GM23338 (cell line): ENCODE measurements around the gene WDR35. TPM values are rescaled to one million over a fixed set of nuclear protein-coding genes. Genes with fewer than 3 reads are reported as not detected.
A peak's percentile ranks its signal among the peaks of the same experiment; 100 is the strongest.

Experiments
- ATAC-seq: fragments of 200-7000 bp; cut with Tn5 transposase; 3 replicates; pipeline ENCODE4 v1.9.1; 2020
- DNase-seq: peaks from one replicate; pipeline ENCODE4 v3.0.0-alpha.2; 2015; ENCODE audit warnings: low spot score
- H2AFZ ChIP-seq: fragments of 200-600 bp; sonication (generic); 2 replicates; pipeline ENCODE4 v1.8.0; 2016; ENCODE audit warnings: antibody characterized with exemption, mild to moderate bottlenecking, moderate library complexity
- H3F3A ChIP-seq: fragments of 200-600 bp; sonication (generic); replicated peaks from 2 replicates; pipeline ENCODE4 v1.8.0; 2017; ENCODE audit warnings: antibody characterized with exemption, mixed run types, low read depth
- H3K27ac ChIP-seq: fragments of 200-600 bp; sonication (generic); 2 replicates; pipeline ENCODE4 v1.6.1; 2016; ENCODE audit warnings: low read depth
- H3K27me3 ChIP-seq: fragments of 200-600 bp; sonication (generic); 2 replicates; pipeline ENCODE4 v1.8.0; 2016; ENCODE audit warnings: mild to moderate bottlenecking, mixed run types, moderate library complexity; ENCODE audit not compliant: insufficient read depth
- H3K36me3 ChIP-seq: fragments of 200-600 bp; sonication (generic); 2 replicates; pipeline ENCODE4 v1.8.0; 2016; ENCODE audit warnings: mild to moderate bottlenecking; ENCODE audit not compliant: insufficient read depth
- H3K4me1 ChIP-seq: fragments of 200-600 bp; sonication (generic); 2 replicates; pipeline ENCODE4 v1.8.0; 2016; ENCODE audit warnings: mild to moderate bottlenecking, moderate library complexity; ENCODE audit not compliant: insufficient read depth
- H3K4me2 ChIP-seq: fragments of 200-600 bp; sonication (generic); 2 replicates; pipeline ENCODE4 v1.7.1; 2017; ENCODE audit warnings: mixed run types
- H3K4me3 ChIP-seq: fragments of 200-600 bp; sonication (generic); 2 replicates; pipeline ENCODE4 v1.6.1; 2016; ENCODE audit warnings: mixed run types
- H3K79me2 ChIP-seq: fragments of 200-600 bp; sonication (generic); replicated peaks from 2 replicates; pipeline ENCODE4 v1.8.0; 2017; ENCODE audit warnings: mild to moderate bottlenecking; ENCODE audit not compliant: insufficient read depth
- H3K9me2 ChIP-seq: fragments of 200-600 bp; sonication (generic); 2 replicates; pipeline ENCODE4 v1.8.0; 2017; ENCODE audit not compliant: insufficient read depth
- H4K20me1 ChIP-seq: fragments of 200-600 bp; sonication (generic); replicated peaks from 2 replicates; pipeline ENCODE4 v1.8.0; 2017; ENCODE audit warnings: mild to moderate bottlenecking; ENCODE audit not compliant: insufficient read depth
- H3K27ac Mint-ChIP-seq: 2 replicates; pipeline ENCODE4 v1.8.0; 2020; ENCODE audit warnings: inconsistent platforms, mild to moderate bottlenecking, moderate library complexity, mixed read lengths
- H3K27me3 Mint-ChIP-seq: 3 replicates; pipeline ENCODE4 v1.8.0; 2022; ENCODE audit warnings: low read depth, mild to moderate bottlenecking, moderate library complexity, mixed read lengths, inconsistent platforms; ENCODE audit not compliant: insufficient read depth, poor library complexity
- H3K36me3 Mint-ChIP-seq: 3 replicates; pipeline ENCODE4 v1.8.0; 2021; ENCODE audit warnings: low read depth, mild to moderate bottlenecking, inconsistent platforms, moderate library complexity, mixed read lengths
- H3K4me1 Mint-ChIP-seq: 3 replicates; pipeline ENCODE4 v1.8.0; 2020; ENCODE audit warnings: mild to moderate bottlenecking, inconsistent platforms, mixed read lengths
- H3K4me3 Mint-ChIP-seq: 3 replicates; pipeline ENCODE4 v1.8.0; 2021; ENCODE audit warnings: moderate library complexity, mild to moderate bottlenecking, inconsistent platforms, mixed read lengths
- H3K9me3 Mint-ChIP-seq: 3 replicates; pipeline ENCODE4 v1.8.0; 2020; ENCODE audit warnings: moderate library complexity, mild to moderate bottlenecking, inconsistent platforms, mixed read lengths
- CREB1 ChIP-seq: fragments of 250-450 bp; sonication (Bioruptor Pico); IDR thresholded peaks from 2 replicates; pipeline ENCODE4 v1.5.0; 2020; ENCODE audit warnings: low read depth, mild to moderate bottlenecking, moderate library complexity
- EZH2 ChIP-seq: fragments of 200-600 bp; sonication (generic); IDR thresholded peaks from one replicate; pipeline ENCODE4 v1.8.0; 2017; ENCODE audit warnings: antibody characterized with exemption, mild to moderate bottlenecking, low read depth; ENCODE audit not compliant: unreplicated experiment
- EZH2phosphoT487 ChIP-seq: fragments of 200-600 bp; sonication (generic); IDR thresholded peaks from one replicate; pipeline ENCODE4 v1.8.1; 2018; ENCODE audit warnings: antibody characterized with exemption; ENCODE audit not compliant: unreplicated experiment
- JUNB ChIP-seq: IDR thresholded peaks from one replicate; pipeline ENCODE4 v1.6.1; 2016; ENCODE audit warnings: antibody characterized with exemption; ENCODE audit not compliant: unreplicated experiment
- NANOG ChIP-seq: IDR thresholded peaks from 2 replicates; pipeline ENCODE4 v1.6.1; 2016; ENCODE audit warnings: antibody characterized with exemption, borderline replicate concordance
- POLR2AphosphoS5 ChIP-seq: IDR thresholded peaks from 2 replicates; pipeline ENCODE4 v1.6.1; 2016; ENCODE audit warnings: antibody characterized with exemption, low read depth
- STAT1 ChIP-seq: IDR thresholded peaks from one replicate; pipeline ENCODE4 v1.6.1; 2016; ENCODE audit warnings: antibody characterized with exemption; ENCODE audit not compliant: unreplicated experiment
- ZNF114 ChIP-seq: fragments of 250-450 bp; sonication (Bioruptor Pico); IDR thresholded peaks from 2 replicates; pipeline ENCODE4 v1.5.0; 2020; ENCODE audit warnings: mild to moderate bottlenecking, moderate library complexity
- ZNF331 ChIP-seq: fragments of 250-450 bp; sonication (Bioruptor Pico); IDR thresholded peaks from 2 replicates; pipeline ENCODE4 v1.5.0; 2020; ENCODE audit warnings: low read depth, mild to moderate bottlenecking, moderate library complexity
- polyA plus RNA-seq: library from polyadenylated mRNA; unstranded; fragments of >200 nt; fragmentation: Nextera tagmentation; extraction: Ambion mirVana; gene quantifications from 2 replicates; pipeline ENCODE4 v1.2.1, GENCODE V29; 2016
- total RNA-seq: library from RNA; depleted of rRNA; stranded (reverse); fragments of >200 nt; shearing (Covaris generic); gene quantifications from 2 replicates; pipeline ENCODE4 v1.2.3, GENCODE V29; 2014
- TF ChIP-seq, protein P1 (sequence below): IDR thresholded peaks from 2 replicates; pipeline ENCODE4 v1.6.1; 2016; ENCODE audit warnings: antibody characterized with exemption
- TF ChIP-seq, protein P2 (sequence below), 2 experiments: fragments of 200-600 bp in 1 of 2; sonication (generic) in 1 of 2; conservative IDR thresholded peaks; 2 replicates each; pipeline versions ENCODE4 v1.5.1 to v1.6.1; 2016 to 2017; ENCODE audit warnings: antibody characterized with exemption in 2 of 2, low read depth in 2 of 2, mild to moderate bottlenecking in 2 of 2, moderate library complexity in 1 of 2
- TF ChIP-seq, protein P3 (sequence below): fragments of 250-450 bp; sonication (Bioruptor Pico); IDR thresholded peaks from 2 replicates; pipeline ENCODE4 v1.5.0; 2020; ENCODE audit warnings: mild to moderate bottlenecking, moderate library complexity

The WDR35 gene
- total and polyA plus RNA-seq, 2 experiments from 2014 or later = 5.3 to 20.0 TPM

DNA sequence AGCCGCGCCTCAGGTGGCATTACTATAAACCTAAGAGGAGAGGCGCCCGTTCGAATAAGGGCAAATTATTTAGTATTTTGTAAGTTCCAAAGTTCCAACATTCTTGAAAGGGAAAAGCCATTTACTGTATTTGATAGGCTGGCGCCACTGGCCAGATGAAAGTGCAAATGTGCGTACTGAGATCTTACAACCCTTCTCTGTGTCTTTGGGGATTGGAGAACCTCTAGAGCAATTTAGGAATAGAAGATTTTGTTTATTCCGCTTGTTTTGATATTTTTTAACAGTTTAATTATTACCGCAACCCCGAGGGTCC lies 467 bp upstream of the WDR35 start:
- Histone ChIP-seq H3F3A (peaks cover 7% of the 10 kb centered on the region), H3K36me3 (0 out of 2 replicates have a peak, but pooled peaks cover 4% of the 10 kb centered on the region), H3K4me3 (peak overlapping the region; percentile 88), H3K79me2 (peaks cover 39% of the 10 kb centered on the region), H2AFZ (peak overlapping the region; percentile 44; the same call in 1 of the 2 replicates), H3K4me1 (peaks cover 18% of the 10 kb centered on the region), H3K27me3 (no peaks in the 10 kb centered on the region), H3K9me2 (no peaks in the 10 kb centered on the region), H3K4me2 (peak overlapping the region; percentile 83), H4K20me1 (no peaks in the 10 kb centered on the region), H3K27ac (peak overlapping the region; percentile 72)
- peaks cover 5% of the 10 kb centered on the region for H3K27me3 Mint-ChIP-seq
- H3K9me3 Mint-ChIP-seq = no peaks in the 10 kb centered on the region
- H3K27ac Mint-ChIP-seq = peak overlapping the region; percentile 96
- no peak for TF ChIP-seq JUNB
- TF ChIP-seq EZH2 = no peak
- TF ChIP-seq EZH2phosphoT487 = no peak
- TF ChIP-seq CREB1 (CRISPR knock-in tag) = no peak
- TF ChIP-seq STAT1 = no peak
- no peak for TF ChIP-seq NANOG
- no peak for TF ChIP-seq ZNF114 (CRISPR knock-in tag)
- no peak for TF ChIP-seq ZNF331
- no peak for TF ChIP-seq POLR2AphosphoS5
- TF ChIP-seq, protein P1, sequence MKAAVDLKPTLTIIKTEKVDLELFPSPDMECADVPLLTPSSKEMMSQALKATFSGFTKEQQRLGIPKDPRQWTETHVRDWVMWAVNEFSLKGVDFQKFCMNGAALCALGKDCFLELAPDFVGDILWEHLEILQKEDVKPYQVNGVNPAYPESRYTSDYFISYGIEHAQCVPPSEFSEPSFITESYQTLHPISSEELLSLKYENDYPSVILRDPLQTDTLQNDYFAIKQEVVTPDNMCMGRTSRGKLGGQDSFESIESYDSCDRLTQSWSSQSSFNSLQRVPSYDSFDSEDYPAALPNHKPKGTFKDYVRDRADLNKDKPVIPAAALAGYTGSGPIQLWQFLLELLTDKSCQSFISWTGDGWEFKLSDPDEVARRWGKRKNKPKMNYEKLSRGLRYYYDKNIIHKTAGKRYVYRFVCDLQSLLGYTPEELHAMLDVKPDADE = no peak
- TF ChIP-seq, protein P2, sequence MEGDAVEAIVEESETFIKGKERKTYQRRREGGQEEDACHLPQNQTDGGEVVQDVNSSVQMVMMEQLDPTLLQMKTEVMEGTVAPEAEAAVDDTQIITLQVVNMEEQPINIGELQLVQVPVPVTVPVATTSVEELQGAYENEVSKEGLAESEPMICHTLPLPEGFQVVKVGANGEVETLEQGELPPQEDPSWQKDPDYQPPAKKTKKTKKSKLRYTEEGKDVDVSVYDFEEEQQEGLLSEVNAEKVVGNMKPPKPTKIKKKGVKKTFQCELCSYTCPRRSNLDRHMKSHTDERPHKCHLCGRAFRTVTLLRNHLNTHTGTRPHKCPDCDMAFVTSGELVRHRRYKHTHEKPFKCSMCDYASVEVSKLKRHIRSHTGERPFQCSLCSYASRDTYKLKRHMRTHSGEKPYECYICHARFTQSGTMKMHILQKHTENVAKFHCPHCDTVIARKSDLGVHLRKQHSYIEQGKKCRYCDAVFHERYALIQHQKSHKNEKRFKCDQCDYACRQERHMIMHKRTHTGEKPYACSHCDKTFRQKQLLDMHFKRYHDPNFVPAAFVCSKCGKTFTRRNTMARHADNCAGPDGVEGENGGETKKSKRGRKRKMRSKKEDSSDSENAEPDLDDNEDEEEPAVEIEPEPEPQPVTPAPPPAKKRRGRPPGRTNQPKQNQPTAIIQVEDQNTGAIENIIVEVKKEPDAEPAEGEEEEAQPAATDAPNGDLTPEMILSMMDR (conservative IDR thresholded peaks at IDR 0.05; ENCODE audit: low read depth in 2 of 2) = no peak
- H3K4me3 Mint-ChIP-seq = peak overlapping the region; percentile 94
- ATAC-seq (no peak), DNase-seq (no peak)
- H3K36me3 Mint-ChIP-seq = peaks cover 16% of the 10 kb centered on the region
- peaks cover 22% of the 10 kb centered on the region for H3K4me1 Mint-ChIP-seq

DNA sequence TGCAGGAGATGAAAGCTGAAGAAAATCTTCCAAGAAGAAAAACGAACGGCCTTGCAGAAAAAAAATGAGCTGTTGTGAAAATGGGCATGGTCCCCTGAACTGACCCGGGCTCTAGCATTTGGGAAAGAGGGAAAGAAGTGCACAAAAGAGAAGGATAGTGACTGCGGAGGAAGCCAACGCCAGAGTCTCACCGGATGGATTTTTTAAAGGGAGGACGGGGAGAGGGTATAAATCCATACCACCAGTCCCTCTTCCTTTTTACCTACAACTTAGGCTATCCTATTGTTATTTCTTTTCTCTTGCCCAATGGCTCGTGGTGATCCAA lies 601 bp downstream of the WDR35 start:
- Histone ChIP-seq H3F3A (peaks cover 7% of the 10 kb centered on the region), H2AFZ (peak overlapping the region; percentile 96), H3K36me3 (0 out of 2 replicates have a peak, but pooled peaks cover 4% of the 10 kb centered on the region), H3K4me3 (peak overlapping the region; percentile 88), H3K79me2 (peaks cover 44% of the 10 kb centered on the region), H3K9me2 (no peaks in the 10 kb centered on the region), H3K27me3 (no peaks in the 10 kb centered on the region), H3K4me1 (peaks cover 18% of the 10 kb centered on the region), H3K4me2 (peak overlapping the region; percentile 83), H3K27ac (peak overlapping the region; percentile 83), H4K20me1 (no peaks in the 10 kb centered on the region)
- peak; percentile 4 for ATAC-seq
- H3K27me3 Mint-ChIP-seq = peaks cover 7% of the 10 kb centered on the region
- H3K27ac Mint-ChIP-seq = peak overlapping the region; percentile 82
- TF ChIP-seq CREB1 (CRISPR knock-in tag) = no peak
- TF ChIP-seq, protein P3, sequence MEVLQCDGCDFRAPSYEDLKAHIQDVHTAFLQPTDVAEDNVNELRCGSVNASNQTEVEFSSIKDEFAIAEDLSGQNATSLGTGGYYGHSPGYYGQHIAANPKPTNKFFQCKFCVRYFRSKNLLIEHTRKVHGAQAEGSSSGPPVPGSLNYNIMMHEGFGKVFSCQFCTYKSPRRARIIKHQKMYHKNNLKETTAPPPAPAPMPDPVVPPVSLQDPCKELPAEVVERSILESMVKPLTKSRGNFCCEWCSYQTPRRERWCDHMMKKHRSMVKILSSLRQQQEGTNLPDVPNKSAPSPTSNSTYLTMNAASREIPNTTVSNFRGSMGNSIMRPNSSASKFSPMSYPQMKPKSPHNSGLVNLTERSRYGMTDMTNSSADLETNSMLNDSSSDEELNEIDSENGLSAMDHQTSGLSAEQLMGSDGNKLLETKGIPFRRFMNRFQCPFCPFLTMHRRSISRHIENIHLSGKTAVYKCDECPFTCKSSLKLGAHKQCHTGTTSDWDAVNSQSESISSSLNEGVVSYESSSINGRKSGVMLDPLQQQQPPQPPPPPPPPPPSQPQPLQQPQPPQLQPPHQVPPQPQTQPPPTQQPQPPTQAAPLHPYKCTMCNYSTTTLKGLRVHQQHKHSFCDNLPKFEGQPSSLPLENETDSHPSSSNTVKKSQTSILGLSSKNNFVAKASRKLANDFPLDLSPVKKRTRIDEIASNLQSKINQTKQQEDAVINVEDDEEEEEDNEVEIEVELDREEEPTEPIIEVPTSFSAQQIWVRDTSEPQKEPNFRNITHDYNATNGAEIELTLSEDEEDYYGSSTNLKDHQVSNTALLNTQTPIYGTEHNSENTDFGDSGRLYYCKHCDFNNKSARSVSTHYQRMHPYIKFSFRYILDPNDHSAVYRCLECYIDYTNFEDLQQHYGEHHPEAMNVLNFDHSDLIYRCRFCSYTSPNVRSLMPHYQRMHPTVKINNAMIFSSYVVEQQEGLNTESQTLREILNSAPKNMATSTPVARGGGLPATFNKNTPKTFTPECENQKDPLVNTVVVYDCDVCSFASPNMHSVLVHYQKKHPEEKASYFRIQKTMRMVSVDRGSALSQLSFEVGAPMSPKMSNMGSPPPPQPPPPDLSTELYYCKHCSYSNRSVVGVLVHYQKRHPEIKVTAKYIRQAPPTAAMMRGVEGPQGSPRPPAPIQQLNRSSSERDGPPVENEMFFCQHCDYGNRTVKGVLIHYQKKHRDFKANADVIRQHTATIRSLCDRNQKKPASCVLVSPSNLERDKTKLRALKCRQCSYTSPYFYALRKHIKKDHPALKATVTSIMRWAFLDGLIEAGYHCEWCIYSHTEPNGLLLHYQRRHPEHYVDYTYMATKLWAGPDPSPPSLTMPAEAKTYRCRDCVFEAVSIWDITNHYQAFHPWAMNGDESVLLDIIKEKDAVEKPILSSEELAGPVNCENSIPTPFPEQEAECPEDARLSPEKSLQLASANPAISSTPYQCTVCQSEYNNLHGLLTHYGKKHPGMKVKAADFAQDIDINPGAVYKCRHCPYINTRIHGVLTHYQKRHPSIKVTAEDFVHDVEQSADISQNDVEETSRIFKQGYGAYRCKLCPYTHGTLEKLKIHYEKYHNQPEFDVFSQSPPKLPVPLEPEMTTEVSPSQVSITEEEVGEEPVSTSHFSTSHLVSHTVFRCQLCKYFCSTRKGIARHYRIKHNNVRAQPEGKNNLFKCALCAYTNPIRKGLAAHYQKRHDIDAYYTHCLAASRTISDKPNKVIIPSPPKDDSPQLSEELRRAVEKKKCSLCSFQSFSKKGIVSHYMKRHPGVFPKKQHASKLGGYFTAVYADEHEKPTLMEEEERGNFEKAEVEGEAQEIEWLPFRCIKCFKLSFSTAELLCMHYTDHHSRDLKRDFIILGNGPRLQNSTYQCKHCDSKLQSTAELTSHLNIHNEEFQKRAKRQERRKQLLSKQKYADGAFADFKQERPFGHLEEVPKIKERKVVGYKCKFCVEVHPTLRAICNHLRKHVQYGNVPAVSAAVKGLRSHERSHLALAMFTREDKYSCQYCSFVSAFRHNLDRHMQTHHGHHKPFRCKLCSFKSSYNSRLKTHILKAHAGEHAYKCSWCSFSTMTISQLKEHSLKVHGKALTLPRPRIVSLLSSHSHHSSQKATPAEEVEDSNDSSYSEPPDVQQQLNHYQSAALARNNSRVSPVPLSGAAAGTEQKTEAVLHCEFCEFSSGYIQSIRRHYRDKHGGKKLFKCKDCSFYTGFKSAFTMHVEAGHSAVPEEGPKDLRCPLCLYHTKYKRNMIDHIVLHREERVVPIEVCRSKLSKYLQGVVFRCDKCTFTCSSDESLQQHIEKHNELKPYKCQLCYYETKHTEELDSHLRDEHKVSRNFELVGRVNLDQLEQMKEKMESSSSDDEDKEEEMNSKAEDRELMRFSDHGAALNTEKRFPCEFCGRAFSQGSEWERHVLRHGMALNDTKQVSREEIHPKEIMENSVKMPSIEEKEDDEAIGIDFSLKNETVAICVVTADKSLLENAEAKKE (CRISPR knock-in tag) = no peak
- TF ChIP-seq NANOG = no peak
- H3K4me3 Mint-ChIP-seq = peak overlapping the region; percentile 94
- H3K36me3 Mint-ChIP-seq = peaks cover 17% of the 10 kb centered on the region
- no peak for DNase-seq
- peaks cover 22% of the 10 kb centered on the region for H3K4me1 Mint-ChIP-seq
- no peaks in the 10 kb centered on the region for H3K9me3 Mint-ChIP-seq
